GM12878 (cell line): Measurements from ENCODE around the gene CMC1. TPM values are rescaled to one million over a fixed set of nuclear protein-coding genes. Genes with fewer than 3 reads are reported as not detected.

ENCODE experiments used
- ATAC-seq: fragments of 200-7000 bp; cut with Tn5 transposase; 3 replicates; pipeline ENCODE4 v1.9.1; 2020; ENCODE audit warnings: mild to moderate bottlenecking, moderate library complexity
- BruUV-seq: library from RNA; stranded (reverse); fragments of 400-500 nt; replicated peaks from 2 replicates; lab custom pipeline; 2021; lab: Mats Ljungman, UMichigan
- CTCF ChIA-PET: fragments of 300-600 bp; sonication (Branson Sonifier 250); formaldehyde crosslinking; extraction: SDS; loops from one replicate; lab custom pipeline; 2021; ENCODE audit warnings: inconsistent platforms; lab: Yijun Ruan, JAX
- POLR2A ChIA-PET: fragments of 350-600 bp; formaldehyde crosslinking; extraction: SDS; loops from one replicate; lab custom pipeline; 2021; ENCODE audit warnings: inconsistent platforms; lab: Charles Lee
- RAD21 ChIA-PET: fragments of 300-600 bp; sonication (Branson Sonifier 250); formaldehyde crosslinking; loops from one replicate; lab custom pipeline; 2023; ENCODE audit warnings: antibody characterized with exemption; ENCODE audit not compliant: unreplicated experiment; lab: Charles Lee
- SMC1A ChIA-PET: fragments of 300-600 bp; sonication (Branson Sonifier 250); formaldehyde crosslinking; loops from one replicate; lab custom pipeline; 2023; ENCODE audit not compliant: unreplicated experiment, uncharacterized antibody; lab: Charles Lee
- DNase-seq: peaks from one replicate; pipeline ENCODE4 v3.0.0-alpha.2; 2011; ENCODE audit warnings: low read depth, low spot score
- FAIRE-seq: peaks from 3 replicates; lab custom pipeline; 2011; peaks lifted over from hg19 to GRCh38; lab: Jason Lieb, UNC
- H2AFZ ChIP-seq: 2 replicates; pipeline ENCODE4 v1.6.0; 2011; ENCODE audit warnings: low read depth, low read length, control low read depth; ENCODE audit not compliant: control insufficient read depth
- H3K27ac ChIP-seq: 2 replicates; pipeline ENCODE4 v1.5.1; 2011; ENCODE audit warnings: control low read depth; ENCODE audit not compliant: control insufficient read depth, insufficient read depth
- H3K27me3 ChIP-seq, 2 experiments: replicated peaks in 1 of 2; 2 replicates each; pipeline versions ENCODE4 v1.6.0 to v1.6.1; 2011; ENCODE audit warnings: low read length in 1 of 2; ENCODE audit not compliant: control insufficient read depth in 2 of 2, insufficient read depth in 2 of 2
- H3K36me3 ChIP-seq, 2 experiments: 2 replicates each; pipeline ENCODE4 v1.5.1; 2011; ENCODE audit warnings: low read length in 1 of 2; ENCODE audit not compliant: control insufficient read depth in 2 of 2, insufficient read depth in 2 of 2
- H3K4me1 ChIP-seq: 2 replicates; pipeline ENCODE4 v1.6.1; 2011; ENCODE audit warnings: mild to moderate bottlenecking, low read length, moderate library complexity, mixed read lengths; ENCODE audit not compliant: control insufficient read depth, insufficient read depth
- H3K4me2 ChIP-seq: 2 replicates; pipeline ENCODE4 v1.6.0; 2011; ENCODE audit warnings: control low read depth; ENCODE audit not compliant: control insufficient read depth, insufficient read depth
- H3K4me3 ChIP-seq: fragments of 200-600 bp; sonication (generic); 2 replicates; pipeline ENCODE4 v1.5.1; 2016
- H3K79me2 ChIP-seq: 2 replicates; pipeline ENCODE4 v1.6.0; 2011; ENCODE audit warnings: low read length; ENCODE audit not compliant: control insufficient read depth, insufficient read depth
- H3K9ac ChIP-seq: 2 replicates; pipeline ENCODE4 v1.8.0; 2011; ENCODE audit warnings: low read length, control low read depth, mixed read lengths; ENCODE audit not compliant: control insufficient read depth, insufficient read depth
- H3K9me3 ChIP-seq: replicated peaks from 3 replicates; pipeline ENCODE4 v1.5.1; 2011; ENCODE audit warnings: mild to moderate bottlenecking, low read length; ENCODE audit not compliant: control insufficient read depth, insufficient read depth
- H4K20me1 ChIP-seq: 2 replicates; pipeline ENCODE4 v1.6.0; 2011; ENCODE audit not compliant: control insufficient read depth, insufficient read depth
- WGBS: methylation state at CpG from one replicate; pipeline ENCODE4 v1.1.6; 2016; ENCODE audit warnings: low lambda C conversion rate; ENCODE audit not compliant: insufficient replicate concordance, insufficient coverage; ENCODE audit errors: missing lambda C conversion rate; 5-methylcytosine and 5-hydroxymethylcytosine counted together
- in situ Hi-C: fragments of 300-500 bp; cut with MboI; formaldehyde crosslinking; loops from 9 replicates; pipeline ENCODE4 v1.14.3; 2018; ENCODE audit warnings: mixed read lengths
- intact Hi-C: fragments of 100-400 bp; cut with micrococcal nuclease; formaldehyde crosslinking; loops from one replicate; pipeline ENCODE4 v1.14.2; 2022; ENCODE audit not compliant: unreplicated experiment
- polyA plus RNA-seq, 11 experiments: library from polyadenylated mRNA; depleted of rRNA in 4 of 11; unstranded in 6 of 11; stranded (reverse) in 5 of 11; fragments of >200 nt; fragmentation: Nextera tagmentation in 4 of 11; fragmentation: Illumina TruSeq in 1 of 11; extraction: Ambion mirVana in 4 of 11; extraction: Trizol in 1 of 11; gene quantifications; 1 replicate in 1 of 11; 2 replicates in 10 of 11; pipeline versions ENCODE4 v1.2.1 to v1.2.3, GENCODE V29; 2011 to 2016; ENCODE audit warnings: inconsistent platforms in 2 of 11, missing spikeins in 2 of 11, low read depth in 1 of 11
- total RNA-seq, 4 experiments: library from RNA; depleted of rRNA in 3 of 4; stranded (reverse); fragments of >200 nt in 3 of 4; fragmentation: Illumina TruSeq in 1 of 4; extraction: Trizol in 1 of 4; gene quantifications; 2 replicates each; pipeline versions ENCODE4 v1.2.1 to v1.2.3, GENCODE V29; 2013 to 2021
- TF ChIP-seq, protein P1 (sequence below): fragments of 150-350 bp; IDR thresholded peaks from 2 replicates; pipeline ENCODE4 v1.6.1; 2014; ENCODE audit warnings: mild to moderate bottlenecking, low read depth, low read length
- TF ChIP-seq, protein P2 (sequence below): IDR thresholded peaks from 2 replicates; pipeline ENCODE4 v1.6.1; 2012; ENCODE audit warnings: improper control_type of control experiment, low read depth, low read length; ENCODE audit not compliant: insufficient replicate concordance
- TF ChIP-seq, protein P3 (sequence below): fragments of 450-650 bp; IDR thresholded peaks from 2 replicates; pipeline ENCODE4 v1.6.1; 2016; ENCODE audit warnings: mild to moderate bottlenecking

CMC1 gene
- total and polyA plus RNA-seq, 10 of the 15 experiments (the other 5 are each of a cell fraction or from before 2014, with no cell fraction given) = 12.3 to 118 (median 29.3) TPM

DNA sequence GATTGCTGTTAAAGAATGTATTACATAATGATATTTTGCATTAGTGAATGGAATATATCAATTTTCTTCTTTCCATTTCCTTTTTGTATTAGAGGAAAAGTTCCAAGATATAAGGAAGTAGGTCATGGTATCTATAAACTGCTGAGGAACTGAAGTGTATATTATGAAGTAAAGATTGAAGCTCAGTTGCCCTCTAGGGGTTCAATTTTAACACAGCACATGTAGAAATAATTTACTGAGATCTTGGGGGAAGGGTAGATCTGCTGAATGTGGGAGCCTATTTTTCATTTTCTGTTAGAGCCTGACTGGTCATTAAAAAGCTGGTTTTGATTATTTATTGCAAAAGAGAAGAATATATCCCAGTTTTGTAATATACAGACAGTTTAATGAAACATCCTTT is 45.2 kb downstream of the CMC1 start (continued):
- TF ChIP-seq, protein P1, sequence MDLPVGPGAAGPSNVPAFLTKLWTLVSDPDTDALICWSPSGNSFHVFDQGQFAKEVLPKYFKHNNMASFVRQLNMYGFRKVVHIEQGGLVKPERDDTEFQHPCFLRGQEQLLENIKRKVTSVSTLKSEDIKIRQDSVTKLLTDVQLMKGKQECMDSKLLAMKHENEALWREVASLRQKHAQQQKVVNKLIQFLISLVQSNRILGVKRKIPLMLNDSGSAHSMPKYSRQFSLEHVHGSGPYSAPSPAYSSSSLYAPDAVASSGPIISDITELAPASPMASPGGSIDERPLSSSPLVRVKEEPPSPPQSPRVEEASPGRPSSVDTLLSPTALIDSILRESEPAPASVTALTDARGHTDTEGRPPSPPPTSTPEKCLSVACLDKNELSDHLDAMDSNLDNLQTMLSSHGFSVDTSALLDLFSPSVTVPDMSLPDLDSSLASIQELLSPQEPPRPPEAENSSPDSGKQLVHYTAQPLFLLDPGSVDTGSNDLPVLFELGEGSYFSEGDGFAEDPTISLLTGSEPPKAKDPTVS = no peak

DNA sequence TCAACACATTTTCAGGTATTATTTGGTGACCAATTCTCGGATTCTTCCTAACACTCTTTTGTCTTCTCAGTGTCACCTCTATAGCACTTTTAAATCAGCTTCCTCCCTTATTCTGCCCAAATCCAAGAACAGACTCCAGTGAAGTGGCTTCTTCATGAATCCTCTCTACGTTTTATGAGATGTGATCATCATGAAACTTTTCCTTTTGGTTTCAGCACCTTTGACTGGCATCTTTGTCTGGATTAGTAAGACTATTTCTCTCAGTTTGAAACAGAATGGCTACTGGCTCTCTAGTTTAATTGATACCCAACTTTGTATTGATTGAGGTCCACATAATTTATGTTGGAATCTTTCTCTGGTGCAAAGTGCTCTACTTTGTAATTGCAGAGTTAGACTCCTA is 45.6 kb downstream of the CMC1 start:
- Histone ChIP-seq H3K36me3 (peaks cover 0 to 4% of the 10 kb centered on the region in 2 experiments; a peak in 3 of 4 replicates), H3K4me3 (no peak overlapping the region), H3K27ac (no peak overlapping the region), H3K4me1 (no peaks in the 10 kb centered on the region), H3K9ac (no peak overlapping the region), H3K9me3 (peaks cover 4% of the 10 kb centered on the region; the same call in 2 of the 3 replicates), H3K4me2 (no peak overlapping the region), H2AFZ (no peak overlapping the region)
- no TSS peak for BruUV-seq
- FAIRE-seq (peak; percentile 56), DNase-seq (no peak)
- 94% methylated on average over 2 of the region's 2 CpGs for WGBS
- in situ Hi-C loops = no loop called here
- TF ChIP-seq, protein P2, sequence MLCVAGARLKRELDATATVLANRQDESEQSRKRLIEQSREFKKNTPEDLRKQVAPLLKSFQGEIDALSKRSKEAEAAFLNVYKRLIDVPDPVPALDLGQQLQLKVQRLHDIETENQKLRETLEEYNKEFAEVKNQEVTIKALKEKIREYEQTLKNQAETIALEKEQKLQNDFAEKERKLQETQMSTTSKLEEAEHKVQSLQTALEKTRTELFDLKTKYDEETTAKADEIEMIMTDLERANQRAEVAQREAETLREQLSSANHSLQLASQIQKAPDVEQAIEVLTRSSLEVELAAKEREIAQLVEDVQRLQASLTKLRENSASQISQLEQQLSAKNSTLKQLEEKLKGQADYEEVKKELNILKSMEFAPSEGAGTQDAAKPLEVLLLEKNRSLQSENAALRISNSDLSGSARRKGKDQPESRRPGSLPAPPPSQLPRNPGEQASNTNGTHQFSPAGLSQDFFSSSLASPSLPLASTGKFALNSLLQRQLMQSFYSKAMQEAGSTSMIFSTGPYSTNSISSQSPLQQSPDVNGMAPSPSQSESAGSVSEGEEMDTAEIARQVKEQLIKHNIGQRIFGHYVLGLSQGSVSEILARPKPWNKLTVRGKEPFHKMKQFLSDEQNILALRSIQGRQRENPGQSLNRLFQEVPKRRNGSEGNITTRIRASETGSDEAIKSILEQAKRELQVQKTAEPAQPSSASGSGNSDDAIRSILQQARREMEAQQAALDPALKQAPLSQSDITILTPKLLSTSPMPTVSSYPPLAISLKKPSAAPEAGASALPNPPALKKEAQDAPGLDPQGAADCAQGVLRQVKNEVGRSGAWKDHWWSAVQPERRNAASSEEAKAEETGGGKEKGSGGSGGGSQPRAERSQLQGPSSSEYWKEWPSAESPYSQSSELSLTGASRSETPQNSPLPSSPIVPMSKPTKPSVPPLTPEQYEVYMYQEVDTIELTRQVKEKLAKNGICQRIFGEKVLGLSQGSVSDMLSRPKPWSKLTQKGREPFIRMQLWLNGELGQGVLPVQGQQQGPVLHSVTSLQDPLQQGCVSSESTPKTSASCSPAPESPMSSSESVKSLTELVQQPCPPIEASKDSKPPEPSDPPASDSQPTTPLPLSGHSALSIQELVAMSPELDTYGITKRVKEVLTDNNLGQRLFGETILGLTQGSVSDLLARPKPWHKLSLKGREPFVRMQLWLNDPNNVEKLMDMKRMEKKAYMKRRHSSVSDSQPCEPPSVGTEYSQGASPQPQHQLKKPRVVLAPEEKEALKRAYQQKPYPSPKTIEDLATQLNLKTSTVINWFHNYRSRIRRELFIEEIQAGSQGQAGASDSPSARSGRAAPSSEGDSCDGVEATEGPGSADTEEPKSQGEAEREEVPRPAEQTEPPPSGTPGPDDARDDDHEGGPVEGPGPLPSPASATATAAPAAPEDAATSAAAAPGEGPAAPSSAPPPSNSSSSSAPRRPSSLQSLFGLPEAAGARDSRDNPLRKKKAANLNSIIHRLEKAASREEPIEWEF = no peak
- TF ChIP-seq, protein P3, sequence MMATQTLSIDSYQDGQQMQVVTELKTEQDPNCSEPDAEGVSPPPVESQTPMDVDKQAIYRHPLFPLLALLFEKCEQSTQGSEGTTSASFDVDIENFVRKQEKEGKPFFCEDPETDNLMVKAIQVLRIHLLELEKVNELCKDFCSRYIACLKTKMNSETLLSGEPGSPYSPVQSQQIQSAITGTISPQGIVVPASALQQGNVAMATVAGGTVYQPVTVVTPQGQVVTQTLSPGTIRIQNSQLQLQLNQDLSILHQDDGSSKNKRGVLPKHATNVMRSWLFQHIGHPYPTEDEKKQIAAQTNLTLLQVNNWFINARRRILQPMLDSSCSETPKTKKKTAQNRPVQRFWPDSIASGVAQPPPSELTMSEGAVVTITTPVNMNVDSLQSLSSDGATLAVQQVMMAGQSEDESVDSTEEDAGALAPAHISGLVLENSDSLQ = peak; percentile 48; the same call in 1 of the 2 replicates
- TF ChIP-seq, all 136 proteins: peak for 1
- no peaks in the 10 kb centered on the region for H3K79me2 ChIP-seq
- RAD21 ChIA-PET = interaction anchor here (0.8 to 7.4 kb wide), 22 partner anchors 7 to 575 kb away, joined by 3 to 62 read pairs (median 5); partner anchors contain the start of gene EOMES
- ATAC-seq = peak; percentile 31; the same call in 1 of the 3 replicates
- SMC1A ChIA-PET = interaction anchor here (0.7 to 4.6 kb wide), 27 partner anchors 11 to 583 kb away, joined by 3 to 37 read pairs (median 4); partner anchors contain the start of gene EOMES
- no peaks in the 10 kb centered on the region for H4K20me1 ChIP-seq
- POLR2A ChIA-PET = interaction anchor here (0.7 to 1.2 kb wide), 4 partner anchors 36 to 572 kb away, joined by 3 read pairs; no protein-coding TSS in a partner anchor
- CTCF ChIA-PET = interaction anchor here (0.7 to 4.9 kb wide), 21 partner anchors 11 to 605 kb away, joined by 3 to 35 read pairs (median 4); partner anchors contain the start of gene EOMES
- H3K27me3 ChIP-seq = no peaks in the 10 kb centered on the region
- intact Hi-C loops = loop anchor here (2.0 to 5.0 kb wide), 4 partner anchors 40 to 275 kb away; no protein-coding TSS in a partner anchor
